Kidney (tissue), 14 donors: ENCODE data around the gene TTC28. TPM values are rescaled to one million over a fixed set of nuclear protein-coding genes. Genes with fewer than 3 reads are reported as not detected.

Experiments used
- DNase-seq, 5 donors: peaks; one replicate each; pipeline ENCODE4 v3.0.0-alpha.2; 2013 to 2020
- FAIRE-seq: peaks from 2 replicates; lab custom pipeline; 2012; peaks lifted over from hg19 to GRCh38; lab: Jason Lieb, UNC
- H3K27ac ChIP-seq, 2 donors: one replicate each; pipeline ENCODE4 v1.7.0; 2013; ENCODE audit warnings: low read depth in 2 of 2, low read length in 2 of 2, inconsistent platforms in 1 of 2
- H3K27me3 ChIP-seq: one replicate; pipeline ENCODE4 v1.7.1; 2013; ENCODE audit warnings: low read length, inconsistent platforms; ENCODE audit not compliant: control insufficient read depth, insufficient read depth
- H3K36me3 ChIP-seq, 3 donors: one replicate each; pipeline versions ENCODE4 v1.7.0 to v1.7.1; 2013; ENCODE audit warnings: low read length in 3 of 3, control low read depth in 1 of 3, inconsistent platforms in 1 of 3; ENCODE audit not compliant: insufficient read depth in 3 of 3, control insufficient read depth in 2 of 3
- H3K4me1 ChIP-seq, 3 donors: one replicate each; pipeline versions ENCODE4 v1.7.0 to v1.7.1; 2013; ENCODE audit warnings: low read length in 3 of 3, inconsistent platforms in 1 of 3, low read depth in 1 of 3; ENCODE audit not compliant: control insufficient read depth in 2 of 3, insufficient read depth in 2 of 3
- H3K4me3 ChIP-seq, 3 donors: one replicate each; pipeline versions ENCODE4 v1.7.0 to v1.8.1; 2013; ENCODE audit warnings: low read length in 3 of 3, control low read depth in 1 of 3, inconsistent platforms in 1 of 3
- H3K9ac ChIP-seq, 3 donors: one replicate each; pipeline versions ENCODE4 v1.7.0 to v1.7.1; 2013; ENCODE audit warnings: low read length in 3 of 3, control low read depth in 1 of 3, inconsistent platforms in 1 of 3
- H3K9me3 ChIP-seq, 3 donors: one replicate each; pipeline versions ENCODE4 v1.7.0 to v1.7.1; 2013; ENCODE audit warnings: low read length in 3 of 3, control low read depth in 1 of 3, inconsistent platforms in 1 of 3; ENCODE audit not compliant: control insufficient read depth in 2 of 3, insufficient read depth in 1 of 3
- CTCF ChIP-seq: IDR thresholded peaks from 3 replicates; pipeline ENCODE4 v1.5.1; 2012; ENCODE audit warnings: mild to moderate bottlenecking, moderate library complexity, borderline replicate concordance; ENCODE audit not compliant: insufficient read depth; ENCODE audit errors: extremely low read depth
- intact Hi-C: fragments of 100-400 bp; cut with DNase I; formaldehyde crosslinking; loops from one replicate; pipeline ENCODE4 v1.11.1; 2022
- polyA plus RNA-seq: library from polyadenylated mRNA; stranded (reverse); fragments of 350-450 nt; fragmentation: Illumina TruSeq; extraction: RNeasy Lipid Tissue Mini Kit (QIAGEN cat#74804); gene quantifications from one replicate; pipeline ENCODE4 v1.2.3, GENCODE V29; 2014; ENCODE audit warnings: low read depth, low replicate concordance; ENCODE audit not compliant: insufficient read depth
- total RNA-seq: library from RNA; stranded (reverse); fragmentation: NEBNext Ultra II Directional; extraction: Animal tissue kit (Norgen Biotek cat#: 25700); gene quantifications from one replicate; pipeline ENCODE4 v1.2.1, GENCODE V29; 2021
- donor health status: control.
- donor health status: control.
- donor health status: control.
- donor health status: control.
- donor health status: control.
- donor health status: DM: yes; HTN: yes; CAD: no.
- donor health status: Normal renal cell carcinoma (clear cell type).

TTC28 gene
- total and polyA plus RNA-seq, 2 donors from 2014 or later, result 3.5 to 40.2 TPM

- Histone ChIP-seq H3K36me3 (no peaks in the 10 kb centered on the region), H3K27ac (no peak overlapping the region), H3K4me1 (no peaks in the 10 kb centered on the region), H3K27me3 (no peaks in the 10 kb centered on the region), H3K9me3 (no peaks in the 10 kb centered on the region), H3K4me3 (no peak overlapping the region), H3K9ac (no peak overlapping the region)
- DNase-seq, result no peak
- FAIRE-seq, result no peak
- intact Hi-C loops, result loop anchor here (5.0 kb wide), 1 partner anchor 225 kb away; no protein-coding TSS in a partner anchor
- no peak for TF ChIP-seq CTCF
Measured at GRCh38 chr22:28601915-28602314, 77.7 kb downstream of the TTC28 start.

GRCh38 chr22:28600546-28601143, 79.0 kb downstream of the TTC28 start:
- H3K36me3 ChIP-seq, result no peaks in the 10 kb centered on the region
- FAIRE-seq, result peak; percentile 96
- H3K4me3 ChIP-seq, result no peak overlapping the region
- no peak overlapping the region for H3K9ac ChIP-seq
- no peaks in the 10 kb centered on the region for H3K27me3 ChIP-seq
- no peaks in the 10 kb centered on the region for H3K9me3 ChIP-seq
- intact Hi-C loops, result loop anchor here (5.0 kb wide), 1 partner anchor 227 kb away; no protein-coding TSS in a partner anchor
- no peaks in the 10 kb centered on the region for H3K4me1 ChIP-seq
- H3K27ac ChIP-seq, result no peak overlapping the region
- peak; percentile 37 for TF ChIP-seq CTCF
- DNase-seq, result peak in 2 of 5 donors; percentile 79 to 83

DNA sequence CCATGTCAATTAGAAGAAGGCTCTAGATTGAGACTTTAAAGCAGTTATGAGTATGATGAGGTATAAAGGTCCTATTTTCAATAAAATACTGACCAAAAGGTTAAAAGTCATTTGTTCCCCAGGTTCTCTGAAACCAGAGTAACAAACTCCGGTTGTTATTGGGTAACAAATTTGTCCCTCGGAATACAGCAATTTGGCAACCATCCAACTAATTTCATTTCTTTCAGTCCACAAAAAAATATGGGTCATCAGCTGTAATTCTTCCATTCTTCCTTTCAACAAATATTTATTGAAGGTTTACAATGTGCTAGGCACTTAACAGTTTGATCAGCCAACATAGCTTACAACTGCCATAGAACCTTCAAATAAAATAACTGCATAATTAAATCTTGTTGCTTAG, 79.9 kb downstream of the TTC28 start:
- Histone ChIP-seq H3K36me3 (no peaks in the 10 kb centered on the region), H3K4me1 (no peaks in the 10 kb centered on the region), H3K9me3 (no peaks in the 10 kb centered on the region), H3K27ac (no peak overlapping the region), H3K9ac (no peak overlapping the region), H3K27me3 (no peaks in the 10 kb centered on the region), H3K4me3 (no peak overlapping the region)
- DNase-seq (no peak), FAIRE-seq (no peak)
- TF ChIP-seq CTCF, result no peak
- intact Hi-C loops, result loop anchor here (5.0 kb wide), 1 partner anchor 228 kb away; no protein-coding TSS in a partner anchor

DNA sequence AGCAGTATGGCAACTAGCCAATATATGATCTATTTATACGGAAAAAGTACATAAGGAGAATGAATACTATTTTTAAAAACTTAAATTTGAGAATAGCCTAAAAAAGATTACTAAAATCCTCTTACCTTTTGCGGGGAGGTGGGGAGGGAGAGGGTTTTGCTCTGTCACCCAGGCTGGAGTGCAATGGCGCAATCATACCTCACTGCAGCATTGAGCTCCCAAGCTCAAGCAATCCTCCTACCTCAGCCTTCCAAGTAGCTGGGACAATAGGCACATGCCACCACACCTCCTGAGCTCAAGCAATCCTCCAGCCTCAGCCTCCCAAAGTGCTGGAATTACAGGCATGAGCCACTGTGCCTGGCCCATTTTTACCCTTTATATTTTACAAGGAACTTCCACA, 82.0 kb downstream of the TTC28 start:
- FAIRE-seq, result no peak
- TF ChIP-seq CTCF, result no peak
- H3K4me1 ChIP-seq, result no peaks in the 10 kb centered on the region
- intact Hi-C loops, result no loop called here
- H3K27me3 ChIP-seq, result no peaks in the 10 kb centered on the region
- no peaks in the 10 kb centered on the region for H3K36me3 ChIP-seq
- DNase-seq, result no peak
- H3K9ac ChIP-seq, result no peak overlapping the region
- no peaks in the 10 kb centered on the region for H3K9me3 ChIP-seq
- H3K4me3 ChIP-seq, result no peak overlapping the region
- H3K27ac ChIP-seq, result no peak overlapping the region
